ENCODE results near the gene SCN5A. TPM values are rescaled to one million over a fixed set of nuclear protein-coding genes. Genes with fewer than 3 reads are reported as not detected.

SCN5A gene
- total RNA-seq, 4 donors from 2014 or later: 0.50 to 1.7 (median 0.81) TPM; not detected in 1

Small RNA genes lying within 50 kb of the gene (small RNA-seq; reads per million reads assigned to genes)
- 0 reads per million in 4 donors for gene RF00019

Other genes starting within 250 kb of the SCN5A start
- gene ACVR2B, start 195.8 kb downstream of the SCN5A start, total RNA-seq: 1 to 10 TPM; 5.5 to 9.2 (median 7.6) TPM
- 10 to 100 TPM; 10.5 to 38.3 (median 19.3) TPM for gene EXOG, start 153.3 kb downstream of the SCN5A start, total RNA-seq
- under 1 TPM in 1 of 4 donors, not detected in 3; 0.15 TPM for gene SCN10A, start 166.5 kb upstream of the SCN5A start, total RNA-seq